Left renal pelvis (tissue), 4 donors: Measurements from ENCODE around the gene CADM4. TPM values are rescaled to one million over a fixed set of nuclear protein-coding genes. Genes with fewer than 3 reads are reported as not detected.
"Not testable (repeated sequence)": the region's sequence is repeated elsewhere in the genome, so short reads cannot be mapped to it uniquely, and the experiment has no call there.

Source experiments
- DNase-seq, 4 donors: peaks; one replicate each; pipeline ENCODE4 v3.0.0-alpha.2; 2013; ENCODE audit warnings: low read depth in 4 of 4, low spot score in 3 of 4
- polyA plus RNA-seq, 4 donors: library from polyadenylated mRNA; unstranded; fragments of 120-200 nt; gene quantifications; one replicate each; pipeline ENCODE4 v1.2.1, GENCODE V29; 2013; ENCODE audit not compliant: insufficient read length in 4 of 4

CADM4 gene
- polyA plus RNA-seq, 4 donors: 30.7 to 54.3 (median 43.1) TPM

- DNase-seq: no peak
Observed at GRCh38 chr19:43591904-43592772, 47.5 kb downstream of the CADM4 start.

GRCh38 chr19:43589678-43590077 lies 50.0 kb downstream of the CADM4 start:
- DNase-seq: no peak

DNA sequence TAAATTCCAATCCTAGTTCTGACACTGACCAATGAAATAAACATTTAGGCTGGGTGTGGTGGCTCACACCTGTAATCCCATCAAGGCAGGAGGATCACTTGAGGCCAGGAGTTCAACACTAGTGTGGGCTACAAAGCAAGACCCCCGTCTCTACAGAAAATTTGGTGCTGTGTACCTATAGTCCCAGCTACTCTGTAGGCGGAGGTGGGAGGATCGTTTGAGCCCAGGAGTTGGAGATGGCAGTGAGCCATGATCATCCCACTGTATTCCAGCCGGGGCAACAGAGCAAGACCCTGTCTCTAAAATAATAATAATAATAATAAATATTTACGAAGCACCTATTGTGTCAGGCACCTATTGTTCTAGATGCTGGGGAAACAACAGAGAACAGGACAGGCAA lies 50.4 kb downstream of the CADM4 start:
- no peak for DNase-seq

DNA sequence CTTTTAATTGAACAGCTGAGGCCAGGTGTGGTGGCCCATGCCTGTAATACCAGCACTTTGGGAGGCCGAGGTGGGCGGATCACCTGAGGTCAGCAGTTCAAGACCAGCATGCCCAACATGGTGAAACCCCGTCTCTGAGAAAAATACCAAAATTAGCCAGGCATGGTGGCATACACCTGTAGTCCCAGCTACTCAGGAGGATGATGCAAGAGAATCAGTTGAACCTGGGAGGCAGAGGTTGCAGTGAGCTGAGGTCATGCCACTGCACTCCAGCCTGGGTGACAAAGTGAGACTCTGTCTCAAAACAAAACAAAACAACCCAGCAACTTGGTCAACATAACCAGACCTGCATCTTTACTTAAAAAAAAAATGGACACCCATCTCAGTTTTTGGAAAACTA lies 52.6 kb downstream of the CADM4 start:
- DNase-seq: not testable (repeated sequence)

- no peak for DNase-seq
Observed at GRCh38 chr19:43586346-43586745, 53.3 kb downstream of the CADM4 start.

GRCh38 chr19:43584484-43584883 lies 55.2 kb downstream of the CADM4 start:
- no peak for DNase-seq

DNA sequence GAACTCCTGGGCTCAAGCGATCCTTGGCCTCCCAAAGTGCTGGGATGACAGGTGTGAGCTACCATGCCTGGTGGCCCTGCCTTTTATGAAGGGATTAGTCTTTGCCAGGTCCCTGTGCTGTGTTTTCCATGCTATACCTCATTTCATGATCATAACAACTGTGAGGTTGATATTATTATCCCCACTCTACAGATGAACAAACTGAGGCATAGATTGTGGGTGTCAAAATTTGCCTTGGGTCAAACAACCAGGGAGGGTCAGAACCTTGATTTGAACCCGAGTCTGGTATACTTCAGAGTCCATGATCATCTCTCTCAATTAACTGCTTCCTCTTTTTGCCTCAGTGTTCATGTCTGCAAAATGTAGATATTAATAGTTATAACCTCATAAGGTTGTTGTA lies 57.2 kb downstream of the CADM4 start:
- no peak for DNase-seq

DNA sequence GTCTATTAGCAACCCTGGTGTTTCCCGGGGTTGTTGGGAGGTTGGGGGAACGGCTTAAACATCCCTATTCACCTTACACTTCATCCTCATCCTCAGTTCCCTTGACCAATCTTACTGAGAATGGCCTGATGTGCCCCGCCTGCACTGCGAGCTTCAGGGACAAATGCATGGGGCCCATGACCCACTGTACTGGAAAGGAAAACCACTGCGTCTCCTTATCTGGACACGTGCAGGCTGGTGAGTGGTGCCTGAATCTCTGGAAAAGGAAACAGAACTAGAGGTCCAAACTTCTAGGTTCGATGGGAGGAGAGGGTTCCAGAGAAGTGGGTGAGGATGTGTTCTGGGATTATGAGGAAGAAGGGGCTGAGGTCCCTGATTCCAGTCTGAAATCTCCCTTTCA lies 58.2 kb downstream of the CADM4 start:
- DNase-seq: no peak

- no peak for DNase-seq
Observed at GRCh38 chr19:43578787-43579186, 60.9 kb downstream of the CADM4 start.

GRCh38 chr19:43575955-43576878 lies 63.4 kb downstream of the CADM4 start:
- DNase-seq: no peak

DNA sequence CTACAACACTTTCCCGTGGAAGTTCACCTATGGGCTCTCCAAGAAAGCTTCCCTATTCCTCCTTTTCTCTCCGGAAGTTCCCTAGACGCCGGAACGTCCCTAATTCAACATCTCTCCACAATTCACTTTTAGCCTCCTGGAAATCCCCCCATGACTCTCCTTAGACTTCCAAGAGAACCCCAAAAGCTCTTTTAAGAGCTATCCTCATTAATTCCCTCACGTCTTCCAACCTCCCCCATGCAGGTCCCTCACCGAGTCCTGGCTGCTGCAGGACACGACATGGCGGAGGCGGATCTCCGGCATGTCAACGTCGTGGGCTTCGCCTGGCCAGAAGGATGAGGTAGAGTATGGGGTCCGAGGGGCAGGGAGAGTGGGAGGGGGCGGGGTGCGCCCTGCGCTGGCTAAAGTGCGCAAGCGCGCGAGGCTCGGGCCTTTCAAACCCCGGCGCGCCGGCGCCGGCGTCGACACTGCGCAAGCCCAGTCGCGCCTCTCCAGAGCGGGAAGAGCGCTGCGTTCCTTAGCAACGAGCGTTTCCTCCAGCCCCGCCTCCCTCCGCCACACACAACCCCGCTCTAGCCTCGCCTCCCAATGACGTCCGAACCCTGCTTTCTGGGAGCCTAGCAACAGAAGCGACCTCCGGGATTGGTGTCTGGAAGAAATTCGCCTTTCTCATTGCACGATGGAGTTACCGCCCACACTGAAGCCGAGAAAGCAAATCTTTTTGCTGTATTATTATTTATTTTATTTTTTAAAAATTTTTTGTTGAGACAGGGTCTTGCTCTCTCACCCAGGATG lies 64.3 kb downstream of the CADM4 start, which contains the start of the genes PINLYP and XRCC1:
Gene PINLYP (plus strand): TSS at position 646 of the 795 bp plus-strand sequence. CDS start 1,391 bp downstream, outside the sequence.
Gene XRCC1 (minus strand): TSS at position 372 of the 795 bp plus-strand sequence. CDS start 69 bp downstream, at position 303.
- peak; percentile 97 to 98 (median 98) for DNase-seq

DNA sequence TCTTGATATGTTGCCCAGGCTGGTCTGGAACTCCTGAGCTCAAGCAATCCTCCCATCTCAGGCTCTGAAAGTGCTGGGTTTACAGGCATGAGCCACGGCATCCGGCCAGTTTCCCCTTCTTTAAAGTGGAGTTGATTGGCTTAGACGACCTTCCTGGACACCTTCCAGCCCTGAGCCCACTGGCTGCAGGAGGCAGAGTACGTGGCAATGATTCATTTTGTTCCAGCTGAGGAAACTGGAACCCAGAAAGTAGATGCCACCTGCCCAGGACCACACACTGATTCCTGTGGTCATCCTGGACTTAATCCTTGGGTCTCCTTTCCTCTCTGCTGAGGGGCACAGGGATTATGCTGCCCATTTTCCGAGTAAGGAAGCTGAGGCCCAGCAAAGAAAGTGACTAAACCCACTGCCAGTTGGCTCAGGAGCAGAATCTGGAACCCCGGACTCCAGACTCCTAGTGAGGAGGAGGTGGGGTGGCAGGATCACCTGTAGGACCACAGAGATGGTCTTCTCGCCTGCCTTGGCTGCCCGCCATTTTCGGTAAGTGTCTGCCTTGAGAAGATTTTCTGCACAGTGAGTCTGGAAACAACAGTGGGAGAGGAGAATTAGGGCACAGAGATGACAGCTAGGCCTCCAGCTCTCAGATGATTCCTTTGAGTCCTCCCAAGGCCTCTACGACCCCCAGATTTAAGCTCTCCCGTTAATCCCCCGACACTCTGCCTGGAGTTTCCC lies 65.1 kb downstream of the CADM4 start:
- DNase-seq: no peak

Other genes starting within 250 kb of the CADM4 start
- gene TEX101, start 225.0 kb downstream of the CADM4 start, polyA plus RNA-seq: under 1 TPM in 1 of 4 donors, not detected in 3; 0.11 TPM
- gene LYPD3, start 174.2 kb downstream of the CADM4 start, polyA plus RNA-seq: 1 to 10 TPM; 1.3 to 4.1 (median 2.7) TPM
- 10 to 100 TPM in 1 of 4 donors, 1 to 10 TPM in 3; 6.2 to 11.6 (median 8.2) TPM for gene PHLDB3, start 135.1 kb downstream of the CADM4 start, polyA plus RNA-seq
- gene ETHE1, start 112.6 kb downstream of the CADM4 start, polyA plus RNA-seq: 10 to 100 TPM; 22.2 to 30.4 (median 25.6) TPM
- 1 to 10 TPM; 2.1 to 5.8 (median 2.4) TPM for gene ZNF575, start 106.7 kb downstream of the CADM4 start, polyA plus RNA-seq
- 10 to 100 TPM; 49.1 to 67.6 (median 57.3) TPM for gene XRCC1, start 64.3 kb downstream of the CADM4 start, polyA plus RNA-seq
- 10 to 100 TPM; 15.6 to 21.0 (median 18.8) TPM for gene PINLYP, start 64.0 kb downstream of the CADM4 start, polyA plus RNA-seq
- 10 to 100 TPM; 12.0 to 22.0 (median 17.2) TPM for gene IRGQ, start 43.7 kb downstream of the CADM4 start, polyA plus RNA-seq
- gene ZNF576, start 43.3 kb downstream of the CADM4 start, polyA plus RNA-seq: 10 to 100 TPM in 3 of 4 donors, 1 to 10 TPM in 1; 9.8 to 12.5 (median 11.2) TPM
- gene SRRM5, start 27.8 kb downstream of the CADM4 start, polyA plus RNA-seq: 1 to 10 TPM in 2 of 4 donors, under 1 TPM in 2; 0.41 to 2.3 (median 1.2) TPM
- 100 to 1,000 TPM in 1 of 4 donors, 10 to 100 TPM in 3; 75.2 to 118 (median 83.7) TPM for gene ZNF428, start 20.2 kb downstream of the CADM4 start, polyA plus RNA-seq
- gene PLAUR, start 30.3 kb upstream of the CADM4 start, polyA plus RNA-seq: 10 to 100 TPM in 3 of 4 donors, 1 to 10 TPM in 1; 6.2 to 12.8 (median 10.6) TPM
- not detected for gene IRGC, start 76.2 kb upstream of the CADM4 start, polyA plus RNA-seq
- 10 to 100 TPM; 39.9 to 67.8 (median 46.7) TPM for gene SMG9, start 115.1 kb upstream of the CADM4 start, polyA plus RNA-seq
- 1 to 10 TPM in 3 of 4 donors, under 1 TPM in 1; 0.96 to 3.4 (median 1.5) TPM for gene KCNN4, start 141.1 kb upstream of the CADM4 start, polyA plus RNA-seq
- under 1 TPM; 0.24 to 0.58 (median 0.42) TPM for gene LYPD5, start 162.6 kb upstream of the CADM4 start, polyA plus RNA-seq
- gene ZNF283, start 187.5 kb upstream of the CADM4 start, polyA plus RNA-seq: 10 to 100 TPM; 11.4 to 21.8 (median 13.6) TPM
- gene ZNF404, start 244.1 kb upstream of the CADM4 start, polyA plus RNA-seq: 10 to 100 TPM; 10.5 to 14.2 (median 11.8) TPM